ENCODE data around the gene PRXL2A.

PRXL2A gene

DNA sequence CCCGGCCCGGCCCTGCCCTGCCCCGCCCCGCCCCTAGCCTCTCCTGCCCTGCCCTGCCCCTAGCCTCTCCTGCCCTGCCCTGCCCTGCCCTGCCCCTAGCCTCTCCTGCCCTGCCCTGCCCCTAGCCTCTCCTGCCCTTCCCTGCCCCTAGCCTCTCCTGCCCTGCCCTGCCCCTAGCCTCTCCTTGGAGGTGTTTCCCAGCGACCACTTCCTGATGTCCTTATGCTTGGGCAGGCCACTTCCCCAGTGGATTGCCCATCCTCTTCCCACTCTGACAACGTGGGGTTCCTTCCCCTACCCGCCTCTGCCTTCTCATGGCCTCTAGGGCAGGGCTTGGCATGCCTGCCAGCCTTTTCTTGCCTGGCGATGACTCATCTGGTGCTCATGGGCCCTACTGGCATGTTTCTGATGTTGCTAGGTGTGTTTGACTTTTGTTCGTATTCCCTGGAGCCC lies 21.2 kb downstream of the PRXL2A start:
- Histone ChIP-seq H3K4me3 (ENCODE audit: severe bottlenecking) (no peak overlapping the region), H3K27ac (ENCODE audit: poor library complexity, severe bottlenecking) (peak overlapping the region; percentile 70), H3K27me3 (ENCODE audit: insufficient read depth, poor library complexity, severe bottlenecking) (no peaks in the 10 kb centered on the region), H3K36me3 (ENCODE audit: low read depth) (peaks cover 4% of the 10 kb centered on the region), H3K9me3 (ENCODE audit: severe bottlenecking) (no peaks in the 10 kb centered on the region), H3K4me1 (ENCODE audit: insufficient read depth, poor library complexity, severe bottlenecking) (peaks cover 16% of the 10 kb centered on the region)
- ATAC-seq (ENCODE audit: low read depth) (peak; percentile 99), DNase-seq (ENCODE audit: low spot score) (peak; percentile 93)
- TF ChIP-seq, protein P1, sequence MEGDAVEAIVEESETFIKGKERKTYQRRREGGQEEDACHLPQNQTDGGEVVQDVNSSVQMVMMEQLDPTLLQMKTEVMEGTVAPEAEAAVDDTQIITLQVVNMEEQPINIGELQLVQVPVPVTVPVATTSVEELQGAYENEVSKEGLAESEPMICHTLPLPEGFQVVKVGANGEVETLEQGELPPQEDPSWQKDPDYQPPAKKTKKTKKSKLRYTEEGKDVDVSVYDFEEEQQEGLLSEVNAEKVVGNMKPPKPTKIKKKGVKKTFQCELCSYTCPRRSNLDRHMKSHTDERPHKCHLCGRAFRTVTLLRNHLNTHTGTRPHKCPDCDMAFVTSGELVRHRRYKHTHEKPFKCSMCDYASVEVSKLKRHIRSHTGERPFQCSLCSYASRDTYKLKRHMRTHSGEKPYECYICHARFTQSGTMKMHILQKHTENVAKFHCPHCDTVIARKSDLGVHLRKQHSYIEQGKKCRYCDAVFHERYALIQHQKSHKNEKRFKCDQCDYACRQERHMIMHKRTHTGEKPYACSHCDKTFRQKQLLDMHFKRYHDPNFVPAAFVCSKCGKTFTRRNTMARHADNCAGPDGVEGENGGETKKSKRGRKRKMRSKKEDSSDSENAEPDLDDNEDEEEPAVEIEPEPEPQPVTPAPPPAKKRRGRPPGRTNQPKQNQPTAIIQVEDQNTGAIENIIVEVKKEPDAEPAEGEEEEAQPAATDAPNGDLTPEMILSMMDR (IDR thresholded peaks at IDR 0.05; ENCODE audit: poor library complexity, severe bottlenecking) = no peak

DNA sequence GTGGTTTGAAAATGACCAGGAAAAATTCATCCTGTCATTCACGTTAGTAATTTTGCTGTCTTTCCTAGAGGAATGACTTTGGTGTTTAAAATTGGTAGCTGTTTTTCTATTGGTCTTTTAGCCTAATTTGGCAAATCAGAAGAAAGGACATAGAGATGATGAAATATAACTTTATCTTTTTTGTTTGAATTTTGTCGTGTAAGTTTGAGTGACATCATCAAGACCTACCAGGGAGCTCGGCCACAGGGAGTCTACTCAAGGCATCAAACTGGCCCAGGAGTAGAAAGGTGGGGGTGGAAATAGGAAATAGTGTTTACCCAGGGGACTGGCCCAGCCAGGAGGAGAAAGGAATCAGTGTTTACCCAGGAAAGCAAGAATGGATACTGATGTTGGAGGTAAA lies 24.8 kb downstream of the PRXL2A start:
- TF ChIP-seq, protein P1 (IDR thresholded peaks at IDR 0.05; ENCODE audit: poor library complexity, severe bottlenecking) = no peak
- peaks cover 4% of the 10 kb centered on the region; the same call in 1 of the 2 replicates for H3K36me3 ChIP-seq (ENCODE audit: low read depth)
- ATAC-seq (ENCODE audit: low read depth) (no peak), DNase-seq (ENCODE audit: low spot score) (no peak)
- H3K27me3 ChIP-seq (ENCODE audit: insufficient read depth, poor library complexity, severe bottlenecking) = no peaks in the 10 kb centered on the region
- no peaks in the 10 kb centered on the region for H3K9me3 ChIP-seq (ENCODE audit: severe bottlenecking)
- H3K4me1 ChIP-seq (ENCODE audit: insufficient read depth, poor library complexity, severe bottlenecking) = peaks cover 16% of the 10 kb centered on the region
- H3K27ac ChIP-seq (ENCODE audit: poor library complexity, severe bottlenecking) = no peak overlapping the region
- no peak overlapping the region for H3K4me3 ChIP-seq (ENCODE audit: severe bottlenecking)

DNA sequence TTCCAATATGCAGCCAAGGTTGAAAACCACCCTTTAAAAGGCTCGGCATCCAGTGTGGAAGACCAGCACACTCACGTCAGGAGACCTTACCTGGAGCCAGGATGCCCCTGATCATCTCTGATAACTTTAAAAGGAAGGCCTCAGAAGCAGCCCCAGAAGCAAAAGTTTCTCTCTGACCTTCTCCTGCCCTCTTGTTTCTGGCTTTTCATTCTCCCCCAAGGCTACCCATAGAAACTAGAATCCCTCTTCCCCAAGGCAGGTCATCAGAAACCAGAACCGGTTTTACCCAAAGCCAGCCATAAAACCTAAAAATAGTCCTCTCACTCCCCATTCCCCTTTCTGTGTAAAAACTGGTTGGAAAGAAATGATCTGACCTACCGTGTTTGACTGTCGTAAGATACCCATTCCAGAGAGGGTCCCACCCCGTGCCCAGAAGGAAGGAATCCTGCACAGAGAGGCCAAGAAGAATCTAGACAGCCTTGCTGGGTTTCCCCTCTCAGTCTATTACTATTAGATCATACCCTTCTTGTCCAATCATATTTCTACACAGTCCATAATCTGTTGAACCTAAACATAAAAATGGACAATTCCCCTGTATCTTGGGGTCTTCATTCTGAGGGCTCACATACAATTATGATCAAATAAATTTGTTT lies 28.2 kb downstream of the PRXL2A start:
- no peaks in the 10 kb centered on the region for H3K4me1 ChIP-seq (ENCODE audit: insufficient read depth, poor library complexity, severe bottlenecking)
- H3K27ac ChIP-seq (ENCODE audit: poor library complexity, severe bottlenecking) = no peak overlapping the region
- no peaks in the 10 kb centered on the region for H3K9me3 ChIP-seq (ENCODE audit: severe bottlenecking)
- H3K4me3 ChIP-seq (ENCODE audit: severe bottlenecking) = no peak overlapping the region
- ATAC-seq (ENCODE audit: low read depth) (no peak), DNase-seq (ENCODE audit: low spot score) (no peak)
- H3K27me3 ChIP-seq (ENCODE audit: insufficient read depth, poor library complexity, severe bottlenecking) = no peaks in the 10 kb centered on the region
- no peaks in the 10 kb centered on the region; the same call in 1 of the 2 replicates for H3K36me3 ChIP-seq (ENCODE audit: low read depth)
- TF ChIP-seq, protein P1 (IDR thresholded peaks at IDR 0.05; ENCODE audit: poor library complexity, severe bottlenecking) = no peak

DNA sequence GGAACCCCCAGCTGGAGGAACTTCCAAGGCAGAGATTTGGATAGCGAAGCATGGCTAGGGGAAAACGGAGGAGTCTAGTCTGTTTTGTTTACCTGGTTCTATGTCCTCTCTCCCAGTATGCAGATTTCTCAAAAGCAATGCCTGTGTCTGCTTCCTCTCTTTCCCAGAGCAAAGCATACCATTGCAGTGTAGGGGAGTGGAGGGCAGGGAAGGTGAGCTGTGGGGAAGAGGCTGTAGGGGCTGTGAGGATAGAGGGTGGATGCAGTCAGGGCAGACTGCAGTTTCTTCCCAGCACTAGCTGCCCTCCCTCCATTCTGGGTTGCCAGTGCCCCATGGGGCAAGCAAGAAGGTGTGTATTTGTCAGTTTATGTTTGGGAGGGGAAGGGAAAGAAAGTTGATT lies 28.9 kb downstream of the PRXL2A start:
- Histone ChIP-seq H3K27ac (ENCODE audit: poor library complexity, severe bottlenecking) (no peak overlapping the region), H3K36me3 (ENCODE audit: low read depth) (no peaks in the 10 kb centered on the region; the same call in 1 of the 2 replicates), H3K27me3 (ENCODE audit: insufficient read depth, poor library complexity, severe bottlenecking) (no peaks in the 10 kb centered on the region), H3K4me3 (ENCODE audit: severe bottlenecking) (no peak overlapping the region), H3K9me3 (ENCODE audit: severe bottlenecking) (no peaks in the 10 kb centered on the region), H3K4me1 (ENCODE audit: insufficient read depth, poor library complexity, severe bottlenecking) (no peaks in the 10 kb centered on the region)
- DNase-seq (ENCODE audit: low spot score) = no peak
- TF ChIP-seq, protein P1 (IDR thresholded peaks at IDR 0.05; ENCODE audit: poor library complexity, severe bottlenecking) = no peak
- no peak for ATAC-seq (ENCODE audit: low read depth)

DNA sequence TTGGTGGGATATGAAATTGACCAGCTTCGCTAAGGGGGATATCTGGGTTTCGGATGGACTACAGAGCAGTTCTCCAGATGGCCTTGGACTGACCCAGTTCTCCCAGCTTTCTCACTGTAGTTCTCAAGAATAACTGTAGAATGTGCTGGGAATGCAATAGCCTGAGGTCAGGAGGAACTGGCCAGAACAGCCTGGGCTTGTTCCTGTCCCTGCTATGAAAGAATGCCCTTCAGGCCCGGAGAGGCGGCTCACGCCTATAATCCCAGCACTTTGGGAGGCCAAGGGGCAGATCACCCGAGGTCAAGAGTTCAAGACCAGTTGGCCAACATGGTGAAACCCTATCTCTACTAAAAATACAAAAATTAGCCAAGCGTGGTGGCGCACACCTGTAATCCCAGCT lies 33.5 kb downstream of the PRXL2A start:
- H3K27ac ChIP-seq (ENCODE audit: poor library complexity, severe bottlenecking) = no peak overlapping the region
- ATAC-seq (ENCODE audit: low read depth) = no peak
- H3K36me3 ChIP-seq (ENCODE audit: low read depth) = no peaks in the 10 kb centered on the region
- no peaks in the 10 kb centered on the region for H3K4me1 ChIP-seq (ENCODE audit: insufficient read depth, poor library complexity, severe bottlenecking)
- no peaks in the 10 kb centered on the region for H3K27me3 ChIP-seq (ENCODE audit: insufficient read depth, poor library complexity, severe bottlenecking)
- no peak overlapping the region for H3K4me3 ChIP-seq (ENCODE audit: severe bottlenecking)
- TF ChIP-seq, protein P1 (IDR thresholded peaks at IDR 0.05; ENCODE audit: poor library complexity, severe bottlenecking) = no peak
- DNase-seq (ENCODE audit: low spot score) = no peak
- H3K9me3 ChIP-seq (ENCODE audit: severe bottlenecking) = no peaks in the 10 kb centered on the region
